HepG2 (cell line): ENCODE data around the gene MAPK12. TPM values are rescaled to one million over a fixed set of nuclear protein-coding genes. Genes with fewer than 3 reads are reported as not detected.

Experiments used
- ATAC-seq: fragments of 200-7000 bp; cut with Tn5 transposase; 3 replicates; pipeline ENCODE4 v1.9.1; 2020; ENCODE audit warnings: mild to moderate bottlenecking, moderate library complexity
- BruUV-seq: library from RNA; stranded (reverse); fragments of 400-500 nt; replicated peaks from 2 replicates; lab custom pipeline; 2021; lab: Mats Ljungman, UMichigan
- CTCF ChIA-PET: fragments of 300-600 bp; formaldehyde crosslinking; extraction: SDS; loops from one replicate; lab custom pipeline; 2021; ENCODE audit warnings: low total read pairs, inconsistent platforms, low intra/inter-chr PET ratio; lab: Yijun Ruan, JAX
- POLR2A ChIA-PET: fragments of 350-600 bp; sonication (Branson Sonifier 250); formaldehyde crosslinking; loops from one replicate; lab custom pipeline; 2020; ENCODE audit warnings: antibody characterized with exemption, inconsistent platforms; lab: Yijun Ruan, JAX
- DNase-seq: peaks from one replicate; pipeline ENCODE4 v3.0.0-alpha.2; 2015; ENCODE audit warnings: low spot score
- FAIRE-seq: peaks from 3 replicates; lab custom pipeline; 2011; peaks lifted over from hg19 to GRCh38; lab: Jason Lieb, UNC
- H2AFZ ChIP-seq: one replicate; pipeline ENCODE4 v1.6.1; 2011; ENCODE audit warnings: low read length, inconsistent platforms
- H3K27ac ChIP-seq: fragments of 300-600 bp; 3 replicates; pipeline ENCODE4 v1.8.0; 2011; ENCODE audit warnings: mixed run types, mild to moderate bottlenecking, mixed read lengths, low read length, inconsistent platforms; ENCODE audit not compliant: insufficient read depth; ENCODE audit errors: extremely low read length
- H3K27me3 ChIP-seq, 2 experiments: fragments of 200-600 bp in 1 of 2; 2 replicates in 1 of 2; 3 replicates in 1 of 2; pipeline versions ENCODE4 v1.6.0 to v1.8.0; 2011; ENCODE audit warnings: low read length in 2 of 2, mild to moderate bottlenecking in 2 of 2, moderate library complexity in 2 of 2, inconsistent platforms in 1 of 2; ENCODE audit not compliant: insufficient read depth in 2 of 2, control insufficient read depth in 1 of 2
- H3K36me3 ChIP-seq, 2 experiments: fragments of 200-600 bp in 1 of 2; replicated peaks in 1 of 2; 2 replicates in 1 of 2; 3 replicates in 1 of 2; pipeline versions ENCODE4 v1.5.1 to v1.8.0; 2011; ENCODE audit warnings: low read length in 2 of 2, inconsistent platforms in 1 of 2; ENCODE audit not compliant: insufficient read depth in 2 of 2, control insufficient read depth in 1 of 2
- H3K4me1 ChIP-seq: 2 replicates; pipeline ENCODE4 v1.5.1; 2012; ENCODE audit warnings: low read length, inconsistent platforms; ENCODE audit not compliant: insufficient read depth
- H3K4me2 ChIP-seq: 2 replicates; pipeline ENCODE4 v1.6.0; 2011; ENCODE audit warnings: low read depth, low read length, inconsistent platforms
- H3K4me3 ChIP-seq, 3 experiments: fragments of 200-600 bp in 1 of 3; sonication (generic), shearing (Covaris generic) in 1 of 3; replicated peaks in 1 of 3; 2 replicates each; pipeline ENCODE4 v1.5.1; 2011 to 2016; ENCODE audit warnings: low read length in 3 of 3, inconsistent platforms in 2 of 3, low read depth in 2 of 3, mild to moderate bottlenecking in 2 of 3, control low read depth in 1 of 3, mixed read lengths in 1 of 3; ENCODE audit not compliant: insufficient read depth in 1 of 3
- H3K79me2 ChIP-seq: one replicate; pipeline ENCODE4 v1.6.1; 2011; ENCODE audit warnings: low read length, inconsistent platforms; ENCODE audit not compliant: insufficient read depth
- H3K9ac ChIP-seq: 2 replicates; pipeline ENCODE4 v1.6.0; 2011; ENCODE audit warnings: mild to moderate bottlenecking, low read depth, low read length, inconsistent platforms; ENCODE audit not compliant: insufficient read depth
- H3K9me3 ChIP-seq: 2 replicates; pipeline ENCODE4 v1.5.1; 2012; ENCODE audit warnings: mild to moderate bottlenecking, low read length
- H4K20me1 ChIP-seq: 2 replicates; pipeline ENCODE4 v1.6.0; 2011; ENCODE audit warnings: inconsistent platforms, mild to moderate bottlenecking, low read length, moderate library complexity; ENCODE audit not compliant: insufficient read depth
- ATF7-NPFF ChIP-seq: sonication (generic); formaldehyde crosslinking; IDR thresholded peaks from 2 replicates; pipeline ENCODE4 v1.8.1; 2023; ENCODE audit warnings: mild to moderate bottlenecking, low read depth, missing genetic modification reagents, moderate library complexity
- GABPB1 ChIP-seq: IDR thresholded peaks from 2 replicates; pipeline ENCODE4 v1.6.1; 2016; ENCODE audit warnings: mild to moderate bottlenecking, missing genetic modification reagents, moderate library complexity, missing compliant biosample characterization
- HNRNPUL1 ChIP-seq: fragments of 200-400 bp; formaldehyde crosslinking; IDR thresholded peaks from 2 replicates; pipeline ENCODE4 v1.6.1; 2017; ENCODE audit warnings: low read depth, mild to moderate bottlenecking, low read length, moderate library complexity
- LCORL ChIP-seq, 2 experiments: fragments of 450-650 bp in 1 of 2; sonication (generic) in 1 of 2; formaldehyde crosslinking in 1 of 2; IDR thresholded peaks; 2 replicates each; pipeline versions ENCODE4 v1.5.0 to v1.6.1; 2017 to 2020; ENCODE audit warnings: antibody characterized with exemption in 1 of 2, missing genetic modification reagents in 1 of 2
- NCOA5 ChIP-seq: sonication (generic); formaldehyde crosslinking; IDR thresholded peaks from 2 replicates; pipeline ENCODE4 v1.4.0; 2020; ENCODE audit warnings: missing genetic modification reagents
- RBM39 ChIP-seq: fragments of 200-400 bp; formaldehyde crosslinking; IDR thresholded peaks from one replicate; pipeline ENCODE4 v1.6.1; 2018; ENCODE audit warnings: antibody characterized with exemption, mild to moderate bottlenecking, low read depth, low read length; ENCODE audit not compliant: poor library complexity, severe bottlenecking
- SETDB1 ChIP-seq: sonication (generic); formaldehyde crosslinking; IDR thresholded peaks from 2 replicates; pipeline ENCODE4 v1.5.1; 2020; ENCODE audit warnings: missing genetic modification reagents, mild to moderate bottlenecking, borderline replicate concordance
- STAG1 ChIP-seq: sonication (generic); formaldehyde crosslinking; IDR thresholded peaks from 2 replicates; pipeline ENCODE4 v1.4.0; 2020; ENCODE audit warnings: missing genetic modification reagents
- ZNF747 ChIP-seq: sonication (generic); formaldehyde crosslinking; IDR thresholded peaks from 2 replicates; pipeline ENCODE4 v1.8.1; 2023; ENCODE audit warnings: missing genetic modification reagents, mild to moderate bottlenecking, borderline replicate concordance
- ZSCAN30 ChIP-seq: sonication (generic); formaldehyde crosslinking; IDR thresholded peaks from 2 replicates; pipeline ENCODE4 v1.5.0; 2020; ENCODE audit warnings: mild to moderate bottlenecking, missing genetic modification reagents
- WGBS: methylation state at CpG from one replicate; pipeline ENCODE4 v1.1.6; 2017; ENCODE audit warnings: low lambda C conversion rate; 5-methylcytosine and 5-hydroxymethylcytosine counted together
- in situ Hi-C: cut with HindIII; loops from 2 replicates; pipeline ENCODE4 v1.10.0; 2017; ENCODE audit warnings: low pct_unique_long_range_greater_than_20kb; ENCODE audit not compliant: extremely low pct_ligation_motif_present
- intact Hi-C: fragments of 100-400 bp; cut with micrococcal nuclease; formaldehyde crosslinking; loops from one replicate; pipeline ENCODE4 v1.10.0; 2022; ENCODE audit not compliant: unreplicated experiment
- polyA plus RNA-seq, 8 experiments: library from polyadenylated mRNA; depleted of rRNA in 3 of 8; stranded (reverse) in 7 of 8; unstranded in 1 of 8; fragments of >200 nt; fragmentation: Illumina TruSeq in 4 of 8; extraction: Trizol in 4 of 8; gene quantifications; 2 replicates each; pipeline versions ENCODE4 v1.2.1 to v1.2.3, GENCODE V29; 2011 to 2016; ENCODE audit warnings: low read depth in 4 of 8, missing spikeins in 1 of 8, mixed read lengths in 1 of 8; ENCODE audit not compliant: insufficient read depth in 1 of 8
- total RNA-seq, 5 experiments: library from RNA; depleted of rRNA; stranded (reverse); fragments of >200 nt; fragmentation: Illumina TruSeq; extraction: Trizol; gene quantifications; 2 replicates each; pipeline ENCODE4 v1.2.3, GENCODE V29; 2016; ENCODE audit warnings: low read depth in 1 of 5
- TF ChIP-seq, protein P1 (sequence below): sonication (generic); formaldehyde crosslinking; IDR thresholded peaks from 2 replicates; pipeline ENCODE4 v1.5.1; 2020; ENCODE audit warnings: mild to moderate bottlenecking, missing genetic modification reagents, moderate library complexity
- TF ChIP-seq, protein P2 (sequence below): IDR thresholded peaks from 2 replicates; pipeline ENCODE4 v1.6.1; 2012; ENCODE audit warnings: inconsistent platforms
- TF ChIP-seq, protein P3 (sequence below): IDR thresholded peaks from 2 replicates; pipeline ENCODE4 v1.6.1; 2016

Gene MAPK12
- total and polyA plus RNA-seq, 2 of the 13 experiments (the other 11 are each of a cell fraction or from before 2014, with no cell fraction given), result 22.2 to 23.3 TPM

GRCh38 chr22:50277761-50278160 is 16.3 kb upstream of the MAPK12 start:
- ChIA-PET CTCF (interaction anchor here (2.5 kb wide), 1 partner anchor 49 kb away, joined by 133 read pairs; the partner anchor contains the start of gene DENND6B), POLR2A (no interaction called here)
- in situ Hi-C loops, result loop anchor here (5.0 kb wide), 1 partner anchor 50 kb away; the partner anchor contains the start of gene DENND6B

DNA sequence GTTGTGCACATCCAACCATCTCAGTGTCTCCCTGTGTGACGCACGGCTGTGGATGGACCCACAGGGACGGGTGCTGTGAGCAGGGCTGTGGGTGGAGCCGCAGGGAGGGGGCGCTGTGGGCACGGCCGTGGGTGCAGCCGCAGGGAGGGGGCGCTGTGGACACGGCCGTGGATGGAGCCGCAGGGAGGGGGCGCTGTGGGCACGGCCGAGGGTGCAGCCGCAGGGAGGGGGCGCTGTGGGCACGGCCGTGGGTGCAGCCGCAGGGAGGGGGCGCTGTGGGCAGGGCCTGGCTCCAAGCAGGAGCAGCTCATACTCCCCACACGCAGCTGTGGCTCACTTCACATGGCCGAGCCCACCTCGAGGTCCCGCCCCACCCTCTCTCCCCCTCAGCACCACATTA is 14.7 kb upstream of the MAPK12 start:
- peaks cover 11% of the 10 kb centered on the region for H3K4me1 ChIP-seq
- peak; percentile 27 for ATAC-seq
- FAIRE-seq, result no peak
- no peaks in the 10 kb centered on the region for H3K9me3 ChIP-seq
- DNase-seq, result peak; percentile 16
- no peak overlapping the region for H2AFZ ChIP-seq
- 0 out of 2 replicates have a peak, but pooled peaks cover 5% of the 10 kb centered on the region for H4K20me1 ChIP-seq
- no peaks in the 10 kb centered on the region for H3K79me2 ChIP-seq
- POLR2A ChIA-PET, result interaction anchor here (0.9 to 1.5 kb wide), 5 partner anchors 18 to 65 kb away, joined by 3 to 7 read pairs (median 5); partner anchors contain the start of gene HDAC10
- no peak overlapping the region for H3K9ac ChIP-seq
- BruUV-seq, result no TSS peak
- CTCF ChIA-PET, result interaction anchor here (0.7 to 4.2 kb wide), 15 partner anchors 16 to 111 kb away, joined by 3 to 133 read pairs (median 4); partner anchors contain the start of genes DENND6B, HDAC10, PLXNB2 and PPP6R2
- no peak overlapping the region for H3K4me3 ChIP-seq
- intact Hi-C loops, result loop anchor here (1.0 kb wide), 1 partner anchor 51 kb away; the partner anchor contains the start of gene DENND6B
- peaks cover 22 to 27% of the 10 kb centered on the region in 2 experiments; a peak in 4 of 5 replicates for H3K36me3 ChIP-seq
- H3K4me2 ChIP-seq, result no peak overlapping the region
- in situ Hi-C loops, result loop anchor here (5.0 kb wide), 1 partner anchor 51 kb away; the partner anchor contains the start of gene DENND6B
- H3K27me3 ChIP-seq, result peaks cover 0 to 3% of the 10 kb centered on the region in 2 experiments; a peak in 3 of 5 replicates
- 83% methylated on average over 24 of the region's 25 CpGs for WGBS
- H3K27ac ChIP-seq, result no peak overlapping the region
- TF ChIP-seq, protein P1, sequence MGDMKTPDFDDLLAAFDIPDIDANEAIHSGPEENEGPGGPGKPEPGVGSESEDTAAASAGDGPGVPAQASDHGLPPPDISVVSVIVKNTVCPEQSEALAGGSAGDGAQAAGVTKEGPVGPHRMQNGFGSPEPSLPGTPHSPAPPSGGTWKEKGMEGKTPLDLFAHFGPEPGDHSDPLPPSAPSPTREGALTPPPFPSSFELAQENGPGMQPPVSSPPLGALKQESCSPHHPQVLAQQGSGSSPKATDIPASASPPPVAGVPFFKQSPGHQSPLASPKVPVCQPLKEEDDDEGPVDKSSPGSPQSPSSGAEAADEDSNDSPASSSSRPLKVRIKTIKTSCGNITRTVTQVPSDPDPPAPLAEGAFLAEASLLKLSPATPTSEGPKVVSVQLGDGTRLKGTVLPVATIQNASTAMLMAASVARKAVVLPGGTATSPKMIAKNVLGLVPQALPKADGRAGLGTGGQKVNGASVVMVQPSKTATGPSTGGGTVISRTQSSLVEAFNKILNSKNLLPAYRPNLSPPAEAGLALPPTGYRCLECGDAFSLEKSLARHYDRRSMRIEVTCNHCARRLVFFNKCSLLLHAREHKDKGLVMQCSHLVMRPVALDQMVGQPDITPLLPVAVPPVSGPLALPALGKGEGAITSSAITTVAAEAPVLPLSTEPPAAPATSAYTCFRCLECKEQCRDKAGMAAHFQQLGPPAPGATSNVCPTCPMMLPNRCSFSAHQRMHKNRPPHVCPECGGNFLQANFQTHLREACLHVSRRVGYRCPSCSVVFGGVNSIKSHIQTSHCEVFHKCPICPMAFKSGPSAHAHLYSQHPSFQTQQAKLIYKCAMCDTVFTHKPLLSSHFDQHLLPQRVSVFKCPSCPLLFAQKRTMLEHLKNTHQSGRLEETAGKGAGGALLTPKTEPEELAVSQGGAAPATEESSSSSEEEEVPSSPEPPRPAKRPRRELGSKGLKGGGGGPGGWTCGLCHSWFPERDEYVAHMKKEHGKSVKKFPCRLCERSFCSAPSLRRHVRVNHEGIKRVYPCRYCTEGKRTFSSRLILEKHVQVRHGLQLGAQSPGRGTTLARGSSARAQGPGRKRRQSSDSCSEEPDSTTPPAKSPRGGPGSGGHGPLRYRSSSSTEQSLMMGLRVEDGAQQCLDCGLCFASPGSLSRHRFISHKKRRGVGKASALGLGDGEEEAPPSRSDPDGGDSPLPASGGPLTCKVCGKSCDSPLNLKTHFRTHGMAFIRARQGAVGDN, result peak; percentile 49
- TF ChIP-seq LCORL (IDR thresholded peaks at IDR 0.05) (no peak), LCORL (CRISPR knock-in tag; IDR thresholded peaks at IDR 0.05) (no peak), GABPB1 (CRISPR knock-in tag) (peak; percentile 60), SETDB1 (peak; percentile 92; the same call in 1 of the 2 replicates), STAG1 (CRISPR knock-in tag) (peak; percentile 49; the same call in 1 of the 2 replicates)
- TF ChIP-seq, protein P2, sequence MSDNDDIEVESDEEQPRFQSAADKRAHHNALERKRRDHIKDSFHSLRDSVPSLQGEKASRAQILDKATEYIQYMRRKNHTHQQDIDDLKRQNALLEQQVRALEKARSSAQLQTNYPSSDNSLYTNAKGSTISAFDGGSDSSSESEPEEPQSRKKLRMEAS, result peak; percentile 25; the same call in 1 of the 2 replicates

More at GRCh38 chr22:50277761-50278160, 16.3 kb upstream of the MAPK12 start:
- Histone ChIP-seq H3K79me2 (no peaks in the 10 kb centered on the region), H3K4me1 (peaks cover 6% of the 10 kb centered on the region), H4K20me1 (0 out of 2 replicates have a peak, but pooled peaks cover 3% of the 10 kb centered on the region), H3K9ac (no peak overlapping the region), H3K9me3 (no peaks in the 10 kb centered on the region), H3K4me2 (no peak overlapping the region), H3K27ac (no peak overlapping the region), H2AFZ (no peak overlapping the region), H3K4me3 (no peak overlapping the region), H3K27me3 (no peaks in the 10 kb centered on the region), H3K36me3 (peaks cover 33 to 41% of the 10 kb centered on the region in 2 experiments; a peak in 4 of 5 replicates)
- DNase-seq (no peak), ATAC-seq (no peak), FAIRE-seq (no peak)
- intact Hi-C loops, result no loop called here
- no TSS peak for BruUV-seq
- 95% methylated on average over 15 of the region's 25 CpGs for WGBS
- TF ChIP-seq ZNF747 (CRISPR knock-in tag) (no peak), ZSCAN30 (no peak), NCOA5 (no peak), RBM39 (no peak), ATF7-NPFF (CRISPR knock-in tag) (no peak), HNRNPUL1 (no peak)
- TF ChIP-seq, protein P3, sequence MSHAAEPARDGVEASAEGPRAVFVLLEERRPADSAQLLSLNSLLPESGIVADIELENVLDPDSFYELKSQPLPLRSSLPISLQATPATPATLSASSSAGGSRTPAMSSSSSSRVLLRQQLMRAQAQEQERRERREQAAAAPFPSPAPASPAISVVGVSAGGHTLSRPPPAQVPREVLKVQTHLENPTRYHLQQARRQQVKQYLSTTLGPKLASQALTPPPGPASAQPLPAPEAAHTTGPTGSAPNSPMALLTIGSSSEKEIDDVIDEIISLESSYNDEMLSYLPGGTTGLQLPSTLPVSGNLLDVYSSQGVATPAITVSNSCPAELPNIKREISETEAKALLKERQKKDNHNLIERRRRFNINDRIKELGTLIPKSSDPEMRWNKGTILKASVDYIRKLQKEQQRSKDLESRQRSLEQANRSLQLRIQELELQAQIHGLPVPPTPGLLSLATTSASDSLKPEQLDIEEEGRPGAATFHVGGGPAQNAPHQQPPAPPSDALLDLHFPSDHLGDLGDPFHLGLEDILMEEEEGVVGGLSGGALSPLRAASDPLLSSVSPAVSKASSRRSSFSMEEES (CRISPR knock-in tag), result no peak
